Mesodermal cell (in vitro differentiated cells): ENCODE measurements around the gene OR6C68. TPM values are rescaled to one million over a fixed set of nuclear protein-coding genes. Genes with fewer than 3 reads are reported as not detected.
"Not testable (repeated sequence)": the region's sequence is repeated elsewhere in the genome, so short reads cannot be mapped to it uniquely, and the experiment has no call there.

Experiments used
- H3K27ac ChIP-seq: 2 replicates; pipeline ENCODE4 v1.7.0; 2013; ENCODE audit warnings: mild to moderate bottlenecking, low read depth, low read length, moderate library complexity; ENCODE audit not compliant: severe bottlenecking
- H3K36me3 ChIP-seq: 2 replicates; pipeline ENCODE4 v1.7.1; 2013; ENCODE audit warnings: mild to moderate bottlenecking, low read length, moderate library complexity; ENCODE audit not compliant: control insufficient read depth, insufficient read depth
- H3K4me1 ChIP-seq: one replicate; pipeline ENCODE4 v1.7.1; 2013; ENCODE audit warnings: mild to moderate bottlenecking, low read length; ENCODE audit not compliant: insufficient read depth, control insufficient read depth, poor library complexity, severe bottlenecking
- H3K4me3 ChIP-seq: 2 replicates; pipeline ENCODE4 v1.7.0; 2013; ENCODE audit warnings: low read length, control low read depth, mild to moderate bottlenecking; ENCODE audit not compliant: insufficient read depth, poor library complexity, severe bottlenecking; ENCODE audit errors: extremely low read depth
- H3K9me3 ChIP-seq: 2 replicates; pipeline ENCODE4 v1.7.1; 2013; ENCODE audit warnings: mild to moderate bottlenecking, low read length, moderate library complexity; ENCODE audit not compliant: control insufficient read depth
- WGBS, 2 experiments: methylation state at CpG; one replicate each; pipeline ENCODE4 v1.1.5; 2013; ENCODE audit warnings: missing lambda C conversion rate in 2 of 2; ENCODE audit not compliant: insufficient coverage in 2 of 2; 5-methylcytosine and 5-hydroxymethylcytosine counted together
- polyA plus RNA-seq, 2 experiments: library from polyadenylated mRNA; stranded (reverse); fragments of 50-300 nt; gene quantifications; one replicate each; pipeline ENCODE4 v1.2.3, GENCODE V29; 2013

OR6C68 gene
- polyA plus RNA-seq (2013, experiment 1 of 2), result not detected
- not detected for polyA plus RNA-seq (2013, experiment 2 of 2)

DNA sequence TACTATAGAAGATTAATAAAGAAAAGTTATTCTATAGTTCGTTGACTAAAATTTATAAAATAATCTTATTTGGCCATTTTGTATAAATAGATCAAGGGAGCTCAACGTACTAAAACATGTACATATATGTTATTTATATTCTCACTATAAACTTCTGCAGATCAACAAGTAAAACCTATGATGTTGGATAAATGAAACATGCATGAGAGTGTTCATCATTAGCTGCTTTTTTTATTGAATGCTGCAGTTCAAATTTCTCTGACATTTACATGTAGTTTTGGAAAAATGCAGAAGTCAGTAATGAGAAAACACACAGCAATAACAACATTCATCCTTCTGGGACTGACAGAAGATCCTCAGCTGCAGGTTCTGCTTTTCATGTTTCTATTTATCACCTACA, at the start of gene OR6C68:
Gene OR6C68 (plus strand): TSS at position 301 of the 400 bp plus-strand sequence. CDS start 0 bp downstream, at position 301.
- H3K9me3 ChIP-seq, result no peaks in the 10 kb centered on the region
- H3K36me3 ChIP-seq, result no peaks in the 10 kb centered on the region
- no peak within 1 kb of the TSS for H3K27ac ChIP-seq
- H3K4me3 ChIP-seq, result no peak within 1 kb of the TSS
- WGBS, 2 experiments, result no CpG with 5 or more reads among the region's 2 CpGs
- no peaks in the 10 kb centered on the region for H3K4me1 ChIP-seq

DNA sequence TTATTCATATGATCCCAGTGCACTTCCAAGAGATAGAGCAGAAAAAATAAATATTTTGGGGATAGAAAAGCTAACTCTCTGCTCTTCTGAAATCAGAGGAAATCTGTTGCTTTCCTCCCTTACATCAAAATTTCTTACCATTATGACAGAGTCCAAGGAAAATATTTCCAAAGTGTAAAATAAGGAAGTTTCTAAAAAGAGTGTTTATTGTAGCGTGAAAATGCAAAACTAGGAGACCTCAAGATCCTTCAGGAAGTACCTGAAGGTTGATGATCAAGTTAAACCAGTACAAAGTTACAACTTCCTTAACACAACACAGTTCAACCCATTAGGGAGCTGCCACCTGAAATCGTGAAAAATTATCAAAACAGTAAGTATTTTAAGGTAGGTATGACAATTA, 48.4 kb upstream of the OR6C68 start, which contains the start of gene OR6C2:
Gene OR6C2 (plus strand): TSS at position 301 of the 400 bp plus-strand sequence. CDS start 8,138 bp downstream, outside the sequence.
- Histone ChIP-seq H3K27ac (no peak within 1 kb of the TSS), H3K4me3 (no peak within 1 kb of the TSS), H3K4me1 (no peaks in the 10 kb centered on the region), H3K9me3 (peaks cover 4% of the 10 kb centered on the region), H3K36me3 (no peaks in the 10 kb centered on the region)
- WGBS, 2 experiments, result no CpG with 5 or more reads among the region's 2 CpGs

DNA sequence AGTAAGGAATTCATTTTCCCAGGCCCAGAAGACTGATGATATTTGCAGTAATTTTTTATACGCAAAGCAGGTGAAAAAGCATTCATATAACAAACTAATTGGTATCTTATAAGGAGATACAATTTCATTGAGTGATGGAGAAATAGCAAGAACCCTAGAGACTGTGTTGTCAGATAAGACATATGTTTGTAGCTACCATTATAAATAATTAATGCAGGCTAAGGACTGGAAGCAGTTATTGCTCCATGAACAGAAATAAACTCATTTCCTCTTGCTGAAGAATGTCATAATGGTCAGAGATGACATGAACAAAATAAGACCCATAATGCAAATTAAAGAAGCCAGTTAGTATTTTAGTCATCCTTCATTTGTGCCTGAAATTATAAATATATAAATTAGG, 46.8 kb upstream of the OR6C68 start:
- Histone ChIP-seq H3K4me1 (no peaks in the 10 kb centered on the region), H3K36me3 (no peaks in the 10 kb centered on the region), H3K9me3 (peaks cover 3% of the 10 kb centered on the region), H3K27ac (no peak overlapping the region), H3K4me3 (no peak overlapping the region)
- WGBS, 2 experiments, result no CpG with 5 or more reads among the region's 1 CpG

DNA sequence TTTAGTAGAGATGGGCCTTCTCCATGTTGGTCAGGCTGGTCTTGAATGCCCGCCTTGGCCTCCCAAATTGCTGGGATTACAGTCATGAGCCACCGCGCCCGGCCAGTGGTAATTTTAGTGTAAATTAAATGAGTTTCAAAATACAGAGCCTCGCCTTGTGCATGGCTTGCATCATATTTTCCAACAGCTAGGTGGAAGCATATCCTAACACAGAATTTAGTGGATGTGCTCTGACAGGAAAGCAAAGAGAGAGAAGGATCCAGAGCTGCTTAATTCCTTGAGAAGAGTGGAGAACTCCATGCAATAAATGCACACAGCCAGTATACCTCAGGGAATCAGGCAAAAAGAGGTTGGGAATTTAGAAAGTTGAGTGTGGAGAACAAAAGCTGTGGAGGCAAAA, 45.9 kb upstream of the OR6C68 start:
- no peak overlapping the region for H3K4me3 ChIP-seq
- H3K9me3 ChIP-seq, result no peaks in the 10 kb centered on the region
- WGBS, 2 experiments, result 92 to 100% methylated on average over 1 to 5 of the region's 5 CpGs
- H3K36me3 ChIP-seq, result no peaks in the 10 kb centered on the region
- no peaks in the 10 kb centered on the region for H3K4me1 ChIP-seq
- H3K27ac ChIP-seq, result no peak overlapping the region

DNA sequence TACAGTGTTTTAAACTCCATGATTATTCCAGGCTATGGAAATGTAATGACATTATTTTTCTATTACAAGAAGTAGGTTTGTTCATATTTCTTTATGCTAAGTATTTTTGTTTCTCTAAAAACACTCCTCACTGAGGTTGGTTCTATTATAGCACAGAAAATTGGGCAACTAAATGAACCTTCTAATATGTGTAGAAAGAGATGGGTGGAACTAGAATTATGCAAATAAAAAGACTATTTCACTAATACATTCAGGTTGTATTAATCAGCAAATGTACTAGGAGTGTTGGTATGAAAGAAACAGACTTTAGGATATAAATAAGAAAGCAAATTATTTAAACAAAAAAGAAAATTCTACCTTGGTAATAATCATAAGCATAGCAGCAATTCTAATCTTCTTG, 43.4 kb upstream of the OR6C68 start:
- H3K36me3 ChIP-seq, result no peaks in the 10 kb centered on the region
- no peak overlapping the region for H3K27ac ChIP-seq
- no peaks in the 10 kb centered on the region for H3K9me3 ChIP-seq
- H3K4me1 ChIP-seq, result no peaks in the 10 kb centered on the region
- H3K4me3 ChIP-seq, result no peak overlapping the region

DNA sequence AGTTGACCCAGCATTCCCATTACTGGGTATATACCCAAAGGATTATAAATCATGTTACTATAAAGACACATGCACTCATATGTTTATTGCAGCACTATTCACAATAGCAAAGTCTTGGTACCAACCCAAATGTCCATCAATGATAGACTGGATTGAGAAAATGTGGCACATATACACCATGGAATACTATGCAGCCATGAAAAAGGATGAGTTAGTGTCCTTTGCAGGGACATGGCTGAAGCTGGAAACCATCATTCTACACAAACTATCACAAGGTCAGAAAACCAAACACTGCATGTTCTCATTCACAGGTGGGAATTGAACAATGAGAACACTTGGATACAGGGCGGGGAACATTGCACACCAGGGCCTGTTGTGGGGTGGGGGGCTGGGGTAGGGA, 27.3 kb upstream of the OR6C68 start:
- H3K4me3 ChIP-seq, H3K27ac ChIP-seq, H3K36me3 ChIP-seq, H3K9me3 ChIP-seq, H3K4me1 ChIP-seq: not testable (repeated sequence)
- 100% methylated on average over 1 of the region's 1 CpG; no CpG with 5 or more reads in 1 of the 2 experiments for whole genome bisulfite sequencing, 2 experiments

DNA sequence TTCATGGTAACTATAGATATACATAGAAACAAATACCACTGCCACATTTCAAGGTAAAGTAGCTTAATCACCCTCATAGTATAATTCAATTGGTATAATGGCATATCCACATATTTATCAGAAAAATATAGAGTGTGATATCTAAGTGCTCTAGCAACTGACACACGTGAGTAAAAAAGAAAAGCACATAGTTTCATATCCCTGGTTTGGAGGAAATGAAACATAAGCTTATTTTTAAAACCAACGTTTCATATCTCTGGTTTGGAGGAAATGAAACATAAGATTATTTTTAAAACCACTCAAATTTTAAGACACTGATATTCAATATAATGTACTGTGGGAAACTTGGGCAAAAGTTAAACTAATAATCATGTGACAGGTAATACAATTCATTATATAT, 24.3 kb upstream of the OR6C68 start:
- WGBS, 2 experiments, result no CpG with 5 or more reads among the region's 2 CpGs
- Histone ChIP-seq H3K36me3 (no peaks in the 10 kb centered on the region), H3K9me3 (no peaks in the 10 kb centered on the region), H3K4me3 (no peak overlapping the region), H3K4me1 (no peaks in the 10 kb centered on the region), H3K27ac (no peak overlapping the region)

DNA sequence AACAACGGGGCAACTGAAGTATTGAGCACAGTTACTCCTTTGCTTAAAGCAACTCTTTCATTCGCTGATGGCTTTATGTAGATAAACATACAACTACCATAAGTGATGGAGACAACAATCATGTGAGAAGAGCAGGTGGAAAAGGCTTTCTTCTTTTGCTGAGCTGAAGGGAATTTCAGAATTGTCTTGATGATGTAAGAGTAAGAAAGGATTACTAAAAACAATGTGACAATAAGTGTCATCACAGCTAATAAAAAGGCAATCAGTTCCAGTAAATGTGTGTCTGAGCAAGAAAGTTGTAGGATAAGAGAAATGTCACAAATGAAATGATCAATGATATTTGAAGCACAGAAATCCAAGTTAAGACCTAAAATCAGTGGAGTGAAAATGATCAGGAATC, 22.9 kb upstream of the OR6C68 start:
- H3K9me3 ChIP-seq, result no peaks in the 10 kb centered on the region
- no CpG with 5 or more reads among the region's 2 CpGs for WGBS, 2 experiments
- H3K36me3 ChIP-seq, result no peaks in the 10 kb centered on the region
- H3K4me1 ChIP-seq, result no peaks in the 10 kb centered on the region
- H3K27ac ChIP-seq, result no peak overlapping the region
- H3K4me3 ChIP-seq, result no peak overlapping the region

DNA sequence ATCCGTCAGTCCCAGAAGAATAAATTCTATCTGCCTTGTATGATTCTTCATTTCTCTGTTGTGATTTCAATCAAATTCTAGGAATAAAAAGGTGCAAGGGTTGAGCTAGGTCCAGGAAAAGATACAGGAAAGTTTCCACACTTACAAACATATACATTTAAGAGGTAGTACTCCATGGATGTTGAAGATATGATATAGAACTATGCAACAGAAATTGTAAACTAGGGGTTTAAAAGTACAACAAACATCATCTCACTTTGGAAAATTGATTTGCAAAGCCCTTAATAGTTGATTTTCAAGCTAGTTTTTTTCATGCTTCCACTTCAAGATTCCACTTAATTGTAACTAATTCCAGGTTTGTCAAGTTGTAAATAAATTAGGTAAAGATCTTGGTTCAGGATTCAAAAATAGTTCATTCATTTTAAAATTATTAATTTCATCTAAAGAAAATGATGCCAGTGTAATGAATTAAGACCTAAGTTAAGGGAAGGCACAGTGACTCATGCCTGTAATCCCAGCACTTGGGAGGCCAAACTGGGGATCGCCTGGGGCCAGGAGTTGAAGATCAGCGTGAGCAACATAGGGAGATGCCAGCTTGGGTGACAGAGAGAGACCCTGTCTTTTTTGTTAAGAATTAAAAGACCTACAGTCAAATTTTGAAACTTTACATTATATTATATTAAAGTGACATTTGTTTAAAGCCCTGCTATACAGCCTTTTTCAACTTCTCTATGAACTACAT, 21.9 kb upstream of the OR6C68 start, which contains the start of gene OR6C70:
Gene OR6C70 (minus strand): TSS at position 51 of the 742 bp plus-strand sequence. CDS start 0 bp downstream, at position 51.
- H3K9me3 ChIP-seq, result no peaks in the 10 kb centered on the region
- no peaks in the 10 kb centered on the region for H3K4me1 ChIP-seq
- no peaks in the 10 kb centered on the region for H3K36me3 ChIP-seq
- 57% methylated on average over 2 of the region's 3 CpGs; no CpG with 5 or more reads in 1 of the 2 experiments for WGBS, 2 experiments
- H3K27ac ChIP-seq, result no peak within 1 kb of the TSS
- no peak within 1 kb of the TSS for H3K4me3 ChIP-seq

DNA sequence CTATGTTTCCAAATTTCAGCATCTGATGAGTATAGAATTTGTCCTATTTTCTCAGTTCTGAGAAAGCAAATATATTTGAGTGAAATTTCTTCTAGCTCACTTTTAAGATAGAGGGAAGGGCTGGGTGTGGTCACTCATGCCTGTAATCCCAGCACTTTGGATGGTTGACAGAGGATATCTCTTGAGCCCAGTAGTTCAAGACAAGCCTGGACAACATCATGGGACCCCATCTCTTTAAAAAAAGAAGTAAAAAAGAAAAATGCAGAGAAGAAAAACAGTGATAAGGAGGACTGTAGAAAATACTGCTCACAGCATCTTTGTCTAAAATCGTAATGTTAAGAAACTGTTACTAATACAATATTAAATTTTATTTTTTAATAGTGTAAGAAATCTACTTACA, 19.9 kb upstream of the OR6C68 start:
- no CpG with 5 or more reads among the region's 1 CpG for WGBS, 2 experiments
- H3K4me3 ChIP-seq, result no peak overlapping the region
- H3K9me3 ChIP-seq, result no peaks in the 10 kb centered on the region
- H3K27ac ChIP-seq, result no peak overlapping the region
- no peaks in the 10 kb centered on the region for H3K4me1 ChIP-seq
- H3K36me3 ChIP-seq, result no peaks in the 10 kb centered on the region

DNA sequence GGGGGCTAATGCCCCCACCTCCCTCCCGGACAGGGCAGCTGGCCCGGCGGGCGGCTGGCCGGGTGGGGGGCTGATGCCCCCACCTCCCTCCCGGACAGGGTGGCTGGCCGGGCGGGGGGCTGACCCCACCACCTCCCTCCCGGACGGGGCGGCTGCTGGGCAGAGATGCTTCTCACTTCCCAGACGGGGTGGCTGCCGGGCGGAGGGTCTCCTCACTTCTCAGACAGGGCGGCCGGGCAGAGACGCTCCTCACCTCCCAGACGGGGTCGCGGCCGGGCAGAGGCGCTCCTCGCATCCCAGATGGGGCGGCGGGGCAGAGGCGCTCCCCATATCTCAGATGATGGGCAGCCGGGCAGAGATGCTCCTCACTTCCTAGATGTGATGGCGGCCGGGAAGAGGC, 13.0 kb upstream of the OR6C68 start:
- H3K36me3 ChIP-seq, result not testable (repeated sequence)
- 100% methylated on average over 7 of the region's 29 CpGs; no CpG with 5 or more reads in 1 of the 2 experiments for WGBS, 2 experiments

More for the DNA sequence above, 13.0 kb upstream of the OR6C68 start:
- not testable (repeated sequence) for H3K4me3 ChIP-seq, H3K4me1 ChIP-seq, H3K9me3 ChIP-seq, H3K27ac ChIP-seq
